ENCODE results near the gene CRISP2.

Gene CRISP2

DNA sequence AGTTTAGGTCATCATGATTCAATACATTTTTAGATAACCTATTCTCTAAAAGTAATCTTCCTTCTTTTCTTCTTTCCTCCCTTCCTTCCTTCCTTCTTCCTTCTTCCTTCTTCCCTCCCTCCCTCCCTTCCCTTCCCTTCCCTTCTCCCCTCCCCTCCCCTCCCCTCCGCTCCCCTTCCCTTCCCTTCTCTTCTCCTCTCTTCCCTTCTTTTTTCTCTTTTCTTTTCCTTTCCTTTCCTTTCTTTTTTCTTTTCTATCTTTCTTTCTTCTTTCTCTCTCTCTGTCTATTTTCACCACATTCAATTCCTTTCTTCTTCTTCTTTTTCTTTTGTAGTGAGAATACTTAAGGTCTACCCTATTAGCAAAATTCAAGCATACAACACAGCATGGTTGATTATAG is 59.4 kb downstream of the CRISP2 start:
- DNase-seq, result no peak

DNA sequence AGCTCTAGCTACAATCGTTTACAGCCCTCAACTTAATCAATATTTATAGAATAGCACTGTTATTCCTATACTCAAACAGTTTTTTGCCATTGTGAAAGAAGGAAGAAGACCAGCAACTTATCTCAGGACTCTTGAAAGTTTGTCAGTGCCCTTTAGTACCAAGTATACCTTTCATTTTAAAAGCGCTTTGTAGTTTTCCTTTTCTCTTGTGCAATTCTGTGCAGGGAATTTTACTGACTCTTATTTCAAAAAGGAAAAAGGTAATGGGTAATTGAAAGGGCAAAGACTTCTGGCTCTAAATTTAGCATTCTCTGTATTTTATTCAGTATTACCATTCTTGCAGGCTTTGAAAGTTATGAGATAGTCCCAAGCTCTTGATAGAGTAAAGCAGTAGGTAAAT is 59.9 kb downstream of the CRISP2 start:
- DNase-seq, result no peak

DNA sequence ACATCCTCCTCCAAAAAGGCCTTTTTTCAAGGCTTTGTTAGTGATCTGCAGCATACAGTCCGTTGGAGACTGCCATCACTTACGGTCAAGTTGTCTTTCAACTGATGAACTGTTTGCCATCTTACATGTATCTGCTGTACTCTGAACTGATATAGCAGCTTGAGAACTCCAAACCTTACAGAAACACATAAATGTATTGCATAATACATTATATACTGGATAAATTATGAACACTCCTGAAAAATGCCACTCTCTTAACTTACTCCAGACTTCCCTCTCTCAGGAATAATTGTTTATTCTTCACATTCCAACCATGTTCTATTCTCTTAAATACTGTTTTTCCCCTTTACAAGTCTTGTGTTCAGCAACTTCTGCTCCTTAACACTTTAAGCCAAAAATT is 62.1 kb downstream of the CRISP2 start:
- DNase-seq, result no peak

DNA sequence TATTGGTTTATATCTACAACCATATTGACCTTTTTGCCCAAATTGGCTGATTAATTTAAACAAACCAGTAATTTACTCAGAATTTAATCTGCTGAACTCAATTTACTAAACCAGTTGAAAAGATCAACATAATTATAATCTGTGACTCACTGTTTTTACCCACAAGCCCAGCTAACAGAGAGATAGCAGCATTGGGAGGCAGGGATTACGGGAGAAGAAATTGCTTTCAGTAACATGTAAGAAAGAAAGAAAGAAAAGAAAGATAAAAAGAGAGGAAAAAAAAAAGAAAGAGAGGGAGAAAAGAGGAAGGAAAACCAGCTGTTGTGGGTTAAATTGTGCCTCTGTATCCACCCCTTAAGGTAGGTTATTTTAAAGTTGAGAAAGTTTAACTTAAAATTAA is 63.4 kb downstream of the CRISP2 start:
- no peak for DNase-seq

DNA sequence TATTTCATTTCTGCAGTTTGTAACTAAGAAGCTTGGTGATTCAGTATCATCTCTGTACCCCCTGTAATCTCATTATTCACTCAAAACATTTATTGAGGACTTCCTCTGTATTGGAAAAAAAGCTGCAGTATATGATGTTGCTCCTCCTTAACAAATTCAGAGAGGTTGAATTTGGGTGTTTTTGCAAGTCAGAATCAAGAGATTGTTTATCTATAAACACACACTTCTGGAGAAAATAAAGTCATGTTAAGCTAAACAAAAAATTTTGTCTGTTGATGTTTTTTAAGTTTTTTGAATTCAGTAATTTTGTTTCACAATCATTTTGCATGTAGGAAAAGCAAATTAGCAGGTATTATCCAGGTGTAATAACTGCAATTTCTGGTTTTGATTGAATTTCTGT is 65.3 kb downstream of the CRISP2 start:
- DNase-seq, result no peak

DNA sequence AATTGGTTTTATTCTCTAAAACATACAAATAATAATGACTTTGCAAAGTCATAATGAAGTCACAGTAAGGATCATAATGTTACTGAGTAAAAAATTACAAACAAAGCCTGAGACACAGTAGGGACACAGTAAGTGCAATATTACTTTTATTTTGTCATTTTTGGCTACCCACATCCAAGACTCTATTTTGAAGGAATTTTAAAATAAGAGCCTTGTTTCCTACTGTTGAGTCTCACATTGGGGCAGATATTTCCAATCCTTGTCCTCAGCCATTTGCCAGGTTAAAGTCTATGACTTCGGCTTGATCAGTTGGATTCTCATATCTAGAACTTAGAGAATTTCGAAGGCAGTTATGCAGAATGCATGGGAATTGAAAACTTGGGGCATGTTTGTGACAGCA is 65.9 kb downstream of the CRISP2 start:
- DNase-seq, result no peak

DNA sequence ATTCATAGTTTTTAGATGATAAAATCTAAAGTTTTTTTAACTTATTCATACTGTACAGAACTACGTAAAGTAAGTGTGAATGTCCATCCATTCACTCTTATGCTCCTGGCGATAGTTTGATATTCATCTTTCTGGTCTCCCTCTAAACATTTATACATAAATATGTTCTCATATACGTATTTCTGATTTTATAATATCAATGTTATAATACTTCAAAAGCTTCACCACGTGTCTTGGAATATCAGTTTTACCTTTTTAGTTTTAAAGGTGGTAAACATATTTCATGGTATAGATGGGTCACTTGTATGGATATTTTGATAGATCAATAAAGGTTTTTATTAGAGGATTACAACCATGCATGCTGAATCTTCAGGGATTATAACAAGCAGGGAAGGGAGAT is 66.4 kb downstream of the CRISP2 start:
- DNase-seq, result no peak

DNA sequence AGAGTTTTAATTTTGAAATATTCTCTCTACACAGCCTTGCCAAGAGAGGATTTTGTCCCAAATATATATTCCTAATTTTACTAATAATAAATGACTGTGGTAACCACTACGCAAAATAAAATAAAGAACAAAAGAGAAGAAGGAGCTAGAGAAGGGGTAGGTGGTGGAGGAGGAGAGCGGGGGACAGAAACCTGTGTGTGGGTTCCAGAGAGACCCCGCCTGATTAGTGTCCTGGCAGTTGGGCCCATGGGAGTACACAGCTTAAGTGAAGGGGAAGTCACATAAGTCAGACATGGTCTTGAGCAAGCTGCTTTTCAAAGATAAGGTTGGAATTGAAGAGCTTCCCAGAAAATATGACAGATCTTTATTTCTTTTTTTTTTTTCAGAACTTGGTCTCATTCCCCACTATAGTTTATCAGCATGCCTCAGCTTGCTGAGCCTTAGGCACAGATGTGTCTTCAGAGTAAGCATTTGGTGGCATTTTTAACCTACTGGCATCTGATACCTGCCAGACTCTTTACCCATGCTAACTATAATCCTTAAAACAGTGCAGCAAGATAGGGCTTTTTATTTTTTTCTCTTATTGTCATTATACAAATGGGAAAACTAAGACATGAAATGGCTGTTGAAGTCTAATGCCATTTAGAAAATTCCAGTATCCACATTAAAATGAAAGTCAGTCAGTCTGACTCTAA is 67.1 kb downstream of the CRISP2 start:
- DNase-seq, result no peak

DNA sequence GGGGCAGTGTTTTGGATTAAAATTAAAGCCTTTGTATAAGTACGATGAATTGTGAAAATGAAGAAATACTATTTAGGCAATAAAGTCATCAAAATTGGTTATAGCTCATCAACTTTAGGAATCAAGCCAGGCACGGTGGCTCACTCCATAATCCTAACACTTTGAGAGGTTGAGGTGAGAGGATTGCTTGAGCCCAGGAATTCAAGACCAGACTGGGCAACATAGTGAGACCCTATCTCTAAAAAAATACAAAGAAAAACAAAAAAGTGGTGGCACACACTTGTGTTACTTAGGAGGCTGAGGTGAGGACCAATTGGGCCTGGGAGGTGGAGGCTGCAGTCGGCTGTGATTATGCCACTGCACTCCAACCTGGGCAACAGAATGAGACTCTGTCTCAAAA is 68.2 kb downstream of the CRISP2 start:
- DNase-seq, result no peak
